ENCODE data around the gene TRPM3. TPM values are rescaled to one million over a fixed set of nuclear protein-coding genes. Genes with fewer than 3 reads are reported as not detected.
A peak's percentile ranks its signal among the peaks of the same experiment; 100 is the strongest.

Gene TRPM3
- total RNA-seq, 2 donors from 2014 or later: not detected

DNA sequence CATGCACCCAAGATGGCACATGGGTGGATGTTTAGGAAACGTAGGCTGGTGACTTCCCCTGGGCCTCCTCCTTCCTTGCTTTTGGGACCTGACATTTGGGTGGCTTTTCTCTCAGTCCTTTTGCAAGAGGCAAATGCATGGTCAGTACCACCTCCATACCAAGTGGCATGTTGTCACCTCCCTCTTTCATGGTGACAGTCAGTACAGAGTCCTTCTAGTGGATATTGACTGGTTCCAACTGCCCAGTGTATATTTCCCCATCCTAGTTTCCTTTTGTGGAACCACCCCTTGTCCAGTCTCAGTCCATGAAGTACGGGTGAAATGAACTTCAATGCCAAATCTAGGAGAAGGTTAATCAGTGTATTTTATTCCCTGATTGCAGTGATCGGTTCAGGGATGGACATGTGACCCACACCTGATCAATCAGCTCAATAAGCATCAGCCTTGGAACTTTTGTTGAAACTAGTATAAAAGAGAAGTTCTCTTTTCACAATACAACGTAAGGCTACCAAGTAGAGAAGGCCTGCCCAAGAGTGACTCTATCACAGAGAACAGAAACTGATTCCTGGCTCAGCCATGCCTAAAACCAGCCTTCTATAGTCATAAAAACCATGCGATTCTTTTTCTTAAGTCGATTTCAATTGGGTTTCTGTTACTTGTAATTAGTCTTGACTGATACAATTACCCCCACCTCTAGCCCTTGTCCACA lies 563.6 kb downstream of the TRPM3 start:
- peaks cover 4% of the 10 kb centered on the region for H3K4me1 Mint-ChIP-seq
- H3K27me3 Mint-ChIP-seq: no peaks in the 10 kb centered on the region
- no peak for ATAC-seq (replicated peaks)
- H3K27ac Mint-ChIP-seq: no peak overlapping the region
- no peaks in the 10 kb centered on the region for H3K9me3 Mint-ChIP-seq
- no peaks in the 10 kb centered on the region for H3K36me3 Mint-ChIP-seq (ENCODE audit: low read depth)
- H3K4me3 Mint-ChIP-seq: no peak overlapping the region

DNA sequence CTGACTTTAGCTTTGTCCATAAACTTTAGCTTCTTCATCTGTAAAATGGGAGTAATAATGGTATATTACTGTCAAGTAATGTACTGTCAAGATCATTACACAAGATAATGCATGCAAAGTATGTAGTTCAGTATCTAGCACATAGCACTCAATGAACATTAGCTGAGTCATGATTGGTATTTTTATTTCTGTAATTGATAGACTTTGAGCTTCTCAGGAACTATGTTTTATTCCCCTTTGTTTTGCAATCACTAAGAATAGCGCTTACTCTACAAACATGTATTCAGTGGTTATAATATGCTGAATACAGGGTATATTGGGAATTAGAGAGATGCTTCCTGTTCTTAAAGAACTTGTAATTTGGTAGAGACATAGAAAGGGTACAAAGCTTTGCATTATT lies 564.6 kb downstream of the TRPM3 start:
- ATAC-seq (replicated peaks): no peak
- Mint-ChIP-seq H3K9me3 (no peaks in the 10 kb centered on the region), H3K4me3 (no peak overlapping the region), H3K27ac (no peak overlapping the region), H3K36me3 (ENCODE audit: low read depth) (no peaks in the 10 kb centered on the region), H3K4me1 (no peaks in the 10 kb centered on the region), H3K27me3 (no peaks in the 10 kb centered on the region)

DNA sequence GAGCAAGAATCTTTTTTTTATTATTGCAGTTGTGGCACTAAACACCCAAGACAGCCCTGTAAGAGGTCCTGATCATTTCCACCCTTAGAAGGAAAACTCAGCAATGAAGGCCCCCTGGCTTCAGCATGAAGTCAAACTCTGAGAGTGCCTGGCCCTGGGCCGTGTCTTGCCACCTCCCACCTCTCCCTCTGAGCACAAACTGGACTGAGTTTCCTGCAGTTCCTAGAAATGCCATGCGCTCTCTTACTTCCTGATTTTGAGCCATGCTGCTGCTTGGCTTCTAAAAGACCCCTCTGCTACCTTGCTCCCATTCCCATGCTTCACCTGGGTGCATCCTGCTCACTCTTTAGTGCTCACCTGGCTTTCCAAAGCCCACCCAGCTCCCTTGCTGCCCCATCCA lies 566.5 kb downstream of the TRPM3 start:
- H3K27ac Mint-ChIP-seq: no peak overlapping the region
- H3K36me3 Mint-ChIP-seq (ENCODE audit: low read depth): no peaks in the 10 kb centered on the region
- H3K4me1 Mint-ChIP-seq: no peaks in the 10 kb centered on the region
- no peaks in the 10 kb centered on the region for H3K27me3 Mint-ChIP-seq
- H3K4me3 Mint-ChIP-seq: no peak overlapping the region
- no peak for ATAC-seq (replicated peaks)
- H3K9me3 Mint-ChIP-seq: no peaks in the 10 kb centered on the region

DNA sequence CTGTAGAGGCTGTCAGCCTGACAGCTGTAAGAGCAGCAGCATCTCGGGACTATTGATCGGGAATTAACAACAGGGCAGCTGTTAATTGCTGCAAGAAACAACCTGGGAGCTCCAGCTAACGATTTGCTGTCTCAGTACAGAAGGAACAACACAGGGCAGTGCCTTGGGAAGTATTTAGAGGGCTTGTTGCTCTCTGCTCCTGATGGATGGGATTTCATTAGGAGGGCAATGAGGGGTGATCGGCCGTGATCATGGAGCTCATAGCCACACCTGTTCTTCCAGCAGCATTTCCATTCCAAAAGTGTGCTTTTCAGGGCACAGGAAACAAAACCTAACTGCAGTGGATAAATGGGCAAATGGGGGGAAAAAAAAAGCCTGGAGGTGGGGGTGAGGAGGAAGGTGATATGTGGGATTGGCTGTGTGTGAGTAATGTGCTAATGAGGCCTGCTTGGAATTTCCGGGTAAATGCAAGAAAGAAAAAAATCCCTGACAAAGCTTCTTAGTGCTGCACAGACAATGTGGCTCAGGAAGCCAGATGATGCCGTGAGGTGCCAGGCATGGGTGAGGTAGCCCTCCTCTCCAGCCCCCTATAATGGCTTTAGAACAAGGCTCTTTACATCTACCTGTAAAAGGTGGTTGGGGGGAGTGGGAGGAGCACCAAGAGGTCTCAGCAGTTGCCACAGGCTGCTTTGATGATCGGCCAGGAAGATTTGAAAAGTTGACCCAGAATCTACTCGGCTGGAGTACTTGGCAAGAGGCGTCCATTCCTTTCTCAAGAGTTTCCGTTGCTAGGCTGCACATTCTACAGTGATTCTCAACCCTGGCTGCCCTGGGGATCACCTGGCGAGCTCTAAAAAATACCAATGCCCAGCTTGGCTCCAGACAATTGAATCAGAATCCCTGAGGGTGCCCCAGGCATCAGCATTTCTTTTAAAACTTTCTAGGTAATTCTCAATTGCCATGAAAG lies 567.4 kb downstream of the TRPM3 start:
- Mint-ChIP-seq H3K9me3 (no peaks in the 10 kb centered on the region), H3K36me3 (ENCODE audit: low read depth) (no peaks in the 10 kb centered on the region), H3K4me3 (no peak overlapping the region), H3K27ac (no peak overlapping the region), H3K4me1 (no peaks in the 10 kb centered on the region), H3K27me3 (no peaks in the 10 kb centered on the region)
- ATAC-seq (replicated peaks): no peak

DNA sequence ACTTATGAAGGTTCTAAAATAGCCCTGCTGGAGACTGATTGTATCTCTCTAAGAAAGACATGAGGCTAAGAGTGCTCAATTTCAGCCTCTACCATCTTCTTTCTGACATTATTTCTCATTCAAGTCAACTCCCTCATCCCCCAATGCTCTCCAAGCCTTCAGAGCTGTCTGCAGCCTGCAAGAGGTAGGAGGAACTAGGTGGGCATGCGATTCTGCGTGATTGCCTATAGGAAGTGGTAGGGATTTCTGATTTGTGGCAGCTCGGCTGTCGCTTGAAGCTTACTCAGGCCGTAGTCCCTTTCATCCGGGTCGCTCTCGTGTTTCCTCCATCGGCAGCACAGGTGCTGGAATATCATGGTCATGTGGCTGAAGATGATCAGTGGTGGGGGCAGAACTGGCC lies 568.9 kb downstream of the TRPM3 start:
- Mint-ChIP-seq H3K4me3 (no peak overlapping the region), H3K27ac (no peak overlapping the region), H3K9me3 (no peaks in the 10 kb centered on the region), H3K27me3 (no peaks in the 10 kb centered on the region), H3K4me1 (no peaks in the 10 kb centered on the region), H3K36me3 (ENCODE audit: low read depth) (no peaks in the 10 kb centered on the region)
- ATAC-seq (replicated peaks): no peak

DNA sequence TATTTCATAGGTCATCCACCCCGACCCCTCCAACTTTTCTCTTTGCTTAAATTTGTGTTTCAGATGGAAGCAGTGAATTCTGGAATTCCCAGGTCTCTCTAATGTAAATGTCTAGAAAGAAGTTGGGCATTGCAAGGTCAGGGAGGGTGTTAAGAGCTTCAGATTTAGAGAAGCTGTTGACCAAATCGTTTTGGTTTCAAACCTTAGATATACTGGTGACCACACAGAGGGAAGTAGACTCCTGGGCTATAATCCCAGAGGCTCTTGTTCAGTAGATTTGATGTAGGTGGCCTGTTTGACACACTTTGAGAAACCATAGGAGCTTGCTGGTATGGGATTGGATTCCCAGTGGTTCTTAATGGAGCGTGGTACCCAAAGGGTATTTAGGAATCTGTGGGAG lies 569.6 kb downstream of the TRPM3 start:
- Mint-ChIP-seq H3K9me3 (no peaks in the 10 kb centered on the region), H3K27ac (no peak overlapping the region), H3K36me3 (ENCODE audit: low read depth) (no peaks in the 10 kb centered on the region), H3K27me3 (no peaks in the 10 kb centered on the region), H3K4me3 (no peak overlapping the region), H3K4me1 (no peaks in the 10 kb centered on the region)
- no peak for ATAC-seq (replicated peaks)

DNA sequence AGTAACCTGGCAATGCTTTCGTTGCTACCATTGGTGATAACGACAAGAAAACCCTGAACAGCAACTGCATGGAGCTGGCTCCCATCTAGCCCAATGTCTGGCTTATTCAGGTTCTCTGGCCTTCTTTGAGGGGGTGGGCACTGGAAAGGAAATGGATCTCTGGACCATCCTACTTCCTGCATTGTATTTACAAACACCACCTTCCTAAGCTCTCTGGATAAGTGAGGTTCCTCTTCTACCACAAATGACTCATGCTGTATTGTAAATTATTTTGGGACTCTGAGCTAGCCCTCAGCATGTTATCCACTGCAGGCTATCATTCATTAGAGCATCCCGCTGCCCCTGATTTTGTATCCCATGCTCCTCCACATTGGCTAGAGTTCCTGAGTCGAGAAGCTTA lies 570.0 kb downstream of the TRPM3 start:
- no peaks in the 10 kb centered on the region for H3K9me3 Mint-ChIP-seq
- no peak overlapping the region for H3K4me3 Mint-ChIP-seq
- no peak for ATAC-seq (replicated peaks)

DNA sequence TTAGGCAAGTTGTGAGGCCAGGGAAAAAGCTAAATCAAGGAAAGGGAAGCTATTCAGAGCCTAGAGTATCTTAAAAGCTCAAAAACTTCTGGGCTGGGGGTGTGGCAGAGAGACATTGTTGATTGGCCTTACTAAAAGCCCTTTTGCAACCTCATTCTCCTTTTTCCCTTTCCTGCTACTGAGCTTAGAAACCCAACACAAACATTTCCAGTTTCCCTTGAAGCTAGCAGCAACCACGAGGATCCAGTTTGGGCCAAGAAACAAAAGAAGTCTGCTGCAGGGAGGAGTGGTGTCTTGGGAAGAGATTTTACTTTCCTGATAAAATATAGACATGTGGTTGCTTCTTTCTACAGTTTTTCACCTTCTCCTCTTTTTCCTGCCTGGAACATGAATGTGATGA lies 571.5 kb downstream of the TRPM3 start:
- no peaks in the 10 kb centered on the region for H3K27me3 Mint-ChIP-seq
- no peaks in the 10 kb centered on the region for H3K9me3 Mint-ChIP-seq
- no peak for ATAC-seq (replicated peaks)
- H3K4me1 Mint-ChIP-seq: no peaks in the 10 kb centered on the region
- H3K27ac Mint-ChIP-seq: no peak overlapping the region
- no peak overlapping the region for H3K4me3 Mint-ChIP-seq
- no peaks in the 10 kb centered on the region for H3K36me3 Mint-ChIP-seq (ENCODE audit: low read depth)

More for the DNA sequence above, 570.0 kb downstream of the TRPM3 start:
- Mint-ChIP-seq H3K27ac (no peak overlapping the region), H3K36me3 (ENCODE audit: low read depth) (no peaks in the 10 kb centered on the region), H3K4me1 (no peaks in the 10 kb centered on the region), H3K27me3 (no peaks in the 10 kb centered on the region)

DNA sequence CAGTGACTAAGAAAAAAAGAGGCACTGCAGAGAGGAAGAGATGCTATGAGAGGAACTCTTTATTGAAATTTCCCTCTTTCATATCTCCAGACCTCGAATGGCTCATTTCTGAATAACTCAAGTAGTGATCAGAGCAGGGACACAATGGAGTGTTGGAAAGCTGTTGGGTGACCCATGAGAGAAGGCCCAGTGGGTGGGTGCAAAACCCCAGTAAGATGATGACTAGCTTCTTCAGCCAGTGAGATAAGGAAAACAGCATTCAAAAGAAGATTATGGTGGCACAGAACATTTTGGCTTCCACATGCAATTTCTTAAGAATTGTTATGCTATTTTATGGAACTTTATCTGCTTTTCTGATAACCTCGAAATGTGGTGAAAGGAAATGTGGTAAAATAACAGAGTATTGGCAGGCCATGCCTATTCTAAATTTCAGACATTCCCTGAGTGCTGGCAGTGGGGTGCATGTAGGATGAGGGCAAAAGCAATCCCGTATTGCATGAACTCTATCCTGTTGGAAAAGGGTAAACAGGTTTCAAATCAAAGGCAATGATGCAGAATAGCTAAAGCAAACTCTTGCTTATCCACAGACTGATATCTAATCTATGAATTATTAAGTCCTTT lies 579.0 kb downstream of the TRPM3 start:
- H3K4me1 Mint-ChIP-seq: no peaks in the 10 kb centered on the region
- no peak overlapping the region for H3K4me3 Mint-ChIP-seq
- H3K27me3 Mint-ChIP-seq: no peaks in the 10 kb centered on the region
- no peak overlapping the region for H3K27ac Mint-ChIP-seq
- H3K9me3 Mint-ChIP-seq: no peaks in the 10 kb centered on the region
- ATAC-seq (replicated peaks): no peak
- H3K36me3 Mint-ChIP-seq (ENCODE audit: low read depth): no peaks in the 10 kb centered on the region

DNA sequence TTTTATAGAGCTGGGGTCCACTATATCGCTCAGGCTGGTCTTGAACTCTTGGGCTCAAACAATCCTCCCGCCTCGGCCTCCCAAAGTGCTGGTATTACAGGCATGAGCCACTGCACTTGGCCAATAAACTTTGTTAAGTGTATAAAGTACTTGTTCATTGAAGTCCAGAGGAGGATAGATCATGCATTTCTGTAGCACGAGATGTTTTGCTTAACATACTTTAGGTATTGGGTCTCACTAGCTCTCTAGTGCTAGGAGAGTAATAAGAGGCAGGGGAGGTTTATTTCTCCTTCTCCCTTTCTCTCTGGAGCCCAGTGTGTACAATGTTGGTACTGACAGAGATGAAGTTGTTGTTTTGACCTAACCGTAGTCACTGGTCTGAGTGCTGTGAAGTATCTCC lies 581.4 kb downstream of the TRPM3 start:
- H3K9me3 Mint-ChIP-seq: no peaks in the 10 kb centered on the region
- H3K4me1 Mint-ChIP-seq: no peaks in the 10 kb centered on the region
- no peak for ATAC-seq (replicated peaks)
- no peaks in the 10 kb centered on the region for H3K27me3 Mint-ChIP-seq
- no peaks in the 10 kb centered on the region for H3K36me3 Mint-ChIP-seq (ENCODE audit: low read depth)
- H3K4me3 Mint-ChIP-seq: no peak overlapping the region
- no peak overlapping the region for H3K27ac Mint-ChIP-seq

DNA sequence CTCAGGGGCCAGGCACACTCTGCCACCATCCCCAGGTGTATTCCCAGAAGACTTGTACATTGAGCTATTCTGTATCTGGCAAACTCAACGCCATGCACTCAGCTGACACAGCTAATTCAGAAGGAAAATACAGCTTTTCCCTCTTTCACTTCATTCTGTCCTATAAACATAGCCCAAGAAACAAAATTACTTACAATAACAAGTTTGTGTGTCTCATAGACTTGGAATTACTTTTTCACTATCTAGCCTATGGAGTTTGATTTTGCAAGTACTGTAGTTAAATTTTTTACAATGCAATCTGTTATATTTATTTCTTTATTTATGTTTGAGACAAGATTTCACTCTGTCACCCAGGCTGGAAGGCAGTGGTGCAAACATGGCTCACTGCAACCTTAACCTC lies 581.9 kb downstream of the TRPM3 start:
- H3K27ac Mint-ChIP-seq: peak overlapping the region; percentile 48
- no peak overlapping the region for H3K4me3 Mint-ChIP-seq
- H3K36me3 Mint-ChIP-seq (ENCODE audit: low read depth): no peaks in the 10 kb centered on the region
- no peaks in the 10 kb centered on the region for H3K4me1 Mint-ChIP-seq
- H3K27me3 Mint-ChIP-seq: no peaks in the 10 kb centered on the region
- no peak for ATAC-seq (replicated peaks)
- no peaks in the 10 kb centered on the region for H3K9me3 Mint-ChIP-seq

DNA sequence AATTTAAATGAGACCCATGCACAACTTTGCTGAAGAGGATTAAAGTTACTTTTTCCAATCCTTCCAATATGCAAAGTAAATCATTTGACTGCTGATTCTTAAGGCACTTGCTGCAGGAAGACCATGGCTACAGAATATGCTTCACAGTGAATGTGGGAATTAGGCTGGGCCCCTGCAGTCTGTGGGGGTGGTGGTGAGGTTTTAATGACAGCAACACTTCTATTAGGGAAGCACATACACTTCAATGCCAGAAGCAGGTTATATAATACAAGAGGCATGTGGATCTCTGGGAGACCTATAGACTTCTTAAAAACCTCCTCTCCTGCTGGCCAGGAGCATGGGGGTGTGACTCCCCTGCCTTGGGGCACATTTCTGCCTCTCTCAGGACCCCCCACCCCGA lies 582.4 kb downstream of the TRPM3 start:
- Mint-ChIP-seq H3K27me3 (no peaks in the 10 kb centered on the region), H3K4me1 (no peaks in the 10 kb centered on the region), H3K4me3 (no peak overlapping the region), H3K9me3 (no peaks in the 10 kb centered on the region), H3K36me3 (ENCODE audit: low read depth) (no peaks in the 10 kb centered on the region), H3K27ac (peak overlapping the region; percentile 48)
- ATAC-seq (replicated peaks): no peak

DNA sequence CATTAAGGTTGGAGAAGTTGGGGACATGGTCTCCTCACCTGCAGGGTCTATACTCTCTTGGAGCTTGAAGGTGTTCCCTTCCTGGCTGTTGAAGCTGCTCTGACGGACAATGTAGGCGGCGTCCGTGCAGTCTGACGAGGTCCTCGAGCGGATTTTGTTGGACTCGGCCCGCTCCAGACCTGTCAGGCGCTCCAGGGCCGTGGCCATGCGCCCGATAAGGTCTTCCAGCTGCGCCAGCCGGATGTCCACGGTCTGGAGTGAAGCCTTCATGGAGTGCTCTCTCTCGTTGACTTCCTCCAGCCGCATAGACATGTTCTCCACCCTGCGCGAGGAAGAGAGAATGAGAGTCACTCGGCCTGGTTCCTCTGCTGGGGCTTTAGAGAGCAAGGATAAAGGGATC lies 584.3 kb downstream of the TRPM3 start:
- Mint-ChIP-seq H3K27me3 (no peaks in the 10 kb centered on the region), H3K4me1 (no peaks in the 10 kb centered on the region), H3K9me3 (no peaks in the 10 kb centered on the region), H3K36me3 (ENCODE audit: low read depth) (no peaks in the 10 kb centered on the region), H3K27ac (no peak overlapping the region), H3K4me3 (no peak overlapping the region)
- ATAC-seq (replicated peaks): no peak

DNA sequence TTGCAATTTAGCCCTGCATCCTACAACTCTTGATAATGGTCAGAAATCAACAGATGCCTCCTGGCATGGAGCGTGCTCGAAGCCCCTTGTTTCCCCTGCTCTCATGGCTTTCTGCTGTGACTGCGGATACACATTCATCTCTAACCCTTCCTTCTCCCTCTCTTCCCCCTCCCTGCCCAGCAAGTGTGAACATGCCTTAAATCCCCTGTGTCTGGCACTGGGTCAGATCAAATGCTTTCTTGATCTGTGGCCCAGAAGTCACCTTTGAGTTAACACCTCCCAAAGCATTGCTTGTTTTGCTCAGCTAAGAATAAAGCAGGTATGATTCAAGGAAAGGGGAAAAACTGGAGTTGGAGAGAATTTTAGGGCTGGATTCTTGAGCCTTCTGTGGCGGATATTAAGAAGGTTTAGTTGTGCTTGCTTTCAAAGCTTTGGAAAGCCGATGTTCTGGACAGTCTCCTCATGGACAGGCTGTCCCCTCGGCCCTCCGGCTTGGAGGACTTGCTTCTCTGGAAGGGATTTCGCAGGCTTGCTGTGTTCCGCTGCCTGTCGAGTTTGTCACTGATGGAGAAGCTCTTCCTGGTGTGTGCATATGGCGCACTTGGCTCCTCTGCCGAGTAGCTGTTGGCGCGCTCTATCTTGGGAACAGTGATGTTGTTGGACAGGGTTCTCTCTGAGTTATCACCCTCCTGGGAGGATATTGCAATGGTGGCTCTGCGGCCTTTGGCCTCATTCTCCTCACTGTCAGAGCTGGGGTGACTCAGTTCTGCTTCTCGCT lies 585.7 kb downstream of the TRPM3 start:
- H3K27me3 Mint-ChIP-seq: no peaks in the 10 kb centered on the region
- H3K36me3 Mint-ChIP-seq (ENCODE audit: low read depth): no peaks in the 10 kb centered on the region
- no peaks in the 10 kb centered on the region for H3K9me3 Mint-ChIP-seq
- ATAC-seq (replicated peaks): no peak
- H3K27ac Mint-ChIP-seq: no peak overlapping the region
- no peaks in the 10 kb centered on the region for H3K4me1 Mint-ChIP-seq
- H3K4me3 Mint-ChIP-seq: no peak overlapping the region

Measured in activated T-helper 17 cell treated with anti-CD3 and anti-CD28 coated beads, Interleukin-2, amount 50 U/mL, for 72 hours (primary cell).